ENCODE results near the gene CACNB2. TPM values are rescaled to one million over a fixed set of nuclear protein-coding genes. Genes with fewer than 3 reads are reported as not detected.

CACNB2 gene
- total and polyA plus RNA-seq, 2 of the 13 experiments (the other 11 are each of a cell fraction or from before 2014, with no cell fraction given), result not detected

GRCh38 chr10:18224626-18225445 is 84.6 kb downstream of the CACNB2 start (continued):
- no peak for TF ChIP-seq ZNF547 (CRISPR knock-in tag; IDR thresholded peaks at IDR 0.05)
- TF ChIP-seq ZNF207 (IDR thresholded peaks at IDR 0.05; ENCODE audit: borderline replicate concordance), result no peak
- TF ChIP-seq KDM4B (CRISPR knock-in tag; IDR thresholded peaks at IDR 0.05), result no peak
- TF ChIP-seq SOX13 (IDR thresholded peaks at IDR 0.05), result no peak
- TF ChIP-seq SOX13 (CRISPR knock-in tag; conservative IDR thresholded peaks at IDR 0.05 in 1 of 2, IDR thresholded peaks at IDR 0.05 in 1 of 2), result no peak
- TF ChIP-seq MED8 (CRISPR knock-in tag; IDR thresholded peaks at IDR 0.05; ENCODE audit: insufficient replicate concordance), result no peak

DNA sequence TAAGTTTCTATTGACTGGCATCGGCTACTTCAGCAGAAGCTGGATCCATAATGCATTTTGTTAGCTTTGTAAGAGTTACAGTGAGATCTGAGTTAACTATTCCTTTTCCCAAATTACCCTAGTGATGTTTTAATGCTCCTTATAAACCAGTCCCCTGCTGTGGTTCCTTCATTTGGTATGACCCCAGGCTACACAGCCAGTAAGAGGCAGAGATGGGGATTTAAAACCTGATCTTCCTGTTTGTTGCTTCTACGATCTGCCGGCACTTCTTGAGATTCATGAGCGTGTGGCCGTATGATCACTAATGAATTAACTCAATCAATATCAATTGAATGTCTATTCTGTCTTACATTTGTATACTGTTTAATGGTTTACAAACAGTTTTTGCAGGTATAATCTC is 86.1 kb downstream of the CACNB2 start:
- no peaks in the 10 kb centered on the region for H3K36me3 ChIP-seq (replicated peaks in 1 of 2; ENCODE audit: control insufficient read depth in 1 of 2, insufficient read depth in 2 of 2, low read length in 2 of 2)
- no peak overlapping the region for H2AFZ ChIP-seq (ENCODE audit: low read length)
- in situ Hi-C loops (cut with HindIII; ENCODE audit: extremely low pct_ligation_motif_present, low pct_unique_long_range_greater_than_20kb), result no loop called here
- no peak for ATAC-seq
- H3K4me3 ChIP-seq (replicated peaks in 1 of 3; ENCODE audit: insufficient read depth in 1 of 3, low read depth in 2 of 3, low read length in 3 of 3), result no peak overlapping the region
- 65% methylated on average over 5 of the region's 5 CpGs for WGBS (ENCODE audit: low lambda C conversion rate)
- CTCF ChIA-PET (ENCODE audit: low intra/inter-chr PET ratio, low total read pairs), result no interaction called here
- peaks cover 0 to 4% of the 10 kb centered on the region in 2 experiments; a peak in 1 of 5 replicates for H3K27me3 ChIP-seq (ENCODE audit: control insufficient read depth in 1 of 2, insufficient read depth in 2 of 2, low read length in 2 of 2)
- intact Hi-C loops (cut with micrococcal nuclease; ENCODE audit: unreplicated experiment), result no loop called here
- H3K79me2 ChIP-seq (ENCODE audit: insufficient read depth, low read length), result no peaks in the 10 kb centered on the region
- no peak overlapping the region for H3K27ac ChIP-seq (ENCODE audit: extremely low read length, insufficient read depth, low read length)
- DNase-seq (ENCODE audit: low spot score), result no peak
- H3K4me2 ChIP-seq (ENCODE audit: low read depth, low read length), result no peak overlapping the region
- no peaks in the 10 kb centered on the region for H3K4me1 ChIP-seq (ENCODE audit: insufficient read depth, low read length)
- no TSS peak for BruUV-seq (replicated peaks)
- no peak for TF ChIP-seq ZNF761 (CRISPR knock-in tag; conservative IDR thresholded peaks at IDR 0.05)
- TF ChIP-seq KLF9 (CRISPR knock-in tag; IDR thresholded peaks at IDR 0.05; ENCODE audit: low read depth), result no peak
- no peak for TF ChIP-seq NR1H2 (CRISPR knock-in tag; IDR thresholded peaks at IDR 0.05; ENCODE audit: borderline replicate concordance, low read depth)
- TF ChIP-seq BRD4 (CRISPR knock-in tag; IDR thresholded peaks at IDR 0.05), result no peak
- POLR2A ChIA-PET, result no interaction called here
- no peak overlapping the region for H3K9ac ChIP-seq (ENCODE audit: insufficient read depth, low read depth, low read length)
- H3K9me3 ChIP-seq (ENCODE audit: low read length), result no peaks in the 10 kb centered on the region
- FAIRE-seq, result no peak
- H4K20me1 ChIP-seq (ENCODE audit: insufficient read depth, low read length), result no peaks in the 10 kb centered on the region
